Bone marrow (tissue), 2 donors: ENCODE measurements around the gene GRHL3.

Experiments
- DNase-seq, 2 donors: peaks; one replicate each; lab custom pipeline; 2025; lab: John Stamatoyannopoulos, UW

The GRHL3 gene

GRCh38 chr1:24373044-24373443 is 53.9 kb downstream of the GRHL3 start:
- DNase-seq, result no peak

DNA sequence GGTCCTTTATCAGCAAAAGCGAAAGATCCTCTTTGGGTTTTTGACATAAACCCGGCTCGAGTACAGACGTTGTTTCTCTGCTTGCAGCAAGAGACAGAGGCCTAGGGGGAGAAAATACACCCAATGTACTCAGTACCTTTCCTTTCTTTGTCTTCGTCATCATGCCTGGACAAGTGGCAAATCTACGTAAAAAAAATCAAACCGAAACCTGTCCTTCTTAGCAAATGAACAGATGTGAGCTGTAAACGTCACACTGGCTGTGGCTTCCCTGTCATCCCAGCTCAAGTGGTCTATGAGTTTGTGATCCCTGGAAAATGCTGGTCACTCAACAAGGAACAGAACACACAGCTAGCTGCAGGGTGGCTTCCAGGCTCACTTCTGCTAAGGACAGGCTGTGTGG is 54.6 kb downstream of the GRHL3 start:
- no peak for DNase-seq

GRCh38 chr1:24374891-24375786 is 56.0 kb downstream of the GRHL3 start:
- DNase-seq, result no peak

DNA sequence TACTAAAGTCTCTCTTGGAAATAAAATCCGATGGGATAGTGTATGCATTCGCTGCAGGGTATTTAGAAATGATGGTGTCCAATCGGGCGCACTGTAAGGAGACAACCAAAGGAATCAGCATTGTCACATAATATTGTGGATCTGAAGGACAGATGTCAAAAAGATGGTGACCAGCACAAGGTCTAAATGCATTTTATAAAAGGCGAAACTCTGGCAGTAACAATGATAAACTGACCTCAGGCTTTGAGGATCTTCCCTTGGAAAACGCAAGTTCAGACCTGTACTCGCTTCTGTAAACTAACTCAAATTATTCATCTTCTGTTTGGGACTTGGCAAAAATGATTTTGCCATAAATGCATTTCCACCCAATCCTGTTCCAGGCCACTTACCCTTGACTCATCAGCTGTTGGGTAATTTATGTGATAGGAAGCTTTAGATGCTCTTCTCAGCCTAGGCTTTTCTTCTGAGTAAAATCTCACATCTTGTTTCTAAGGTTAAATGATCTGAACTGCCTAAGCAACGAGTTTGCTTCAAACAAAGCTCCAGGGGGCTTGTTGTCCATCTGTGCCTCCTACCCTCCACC is 60.7 kb downstream of the GRHL3 start:
- no peak for DNase-seq

DNA sequence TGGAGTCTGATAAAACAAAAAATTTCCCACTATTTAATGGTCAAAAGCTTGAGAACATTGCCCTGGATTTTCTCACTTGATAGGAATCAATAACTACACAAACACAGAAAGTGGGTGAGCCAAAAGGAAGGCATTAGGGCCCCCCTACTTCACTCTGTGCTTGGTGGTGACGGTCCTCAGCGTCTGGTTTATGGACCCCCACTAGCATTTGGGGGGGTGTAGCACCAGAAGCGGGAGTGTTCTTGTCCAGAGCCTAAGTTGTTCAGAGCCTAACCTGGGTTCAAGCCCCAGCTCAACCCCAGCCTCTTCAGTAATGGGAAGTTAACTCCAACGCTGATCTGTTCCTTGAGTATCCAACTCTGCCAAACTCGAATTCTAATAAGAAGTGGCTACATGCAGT is 61.4 kb downstream of the GRHL3 start:
- no peak for DNase-seq

GRCh38 chr1:24381256-24381655 is 62.1 kb downstream of the GRHL3 start:
- DNase-seq, result no peak

GRCh38 chr1:24382165-24382577 is 63.0 kb downstream of the GRHL3 start:
- no peak for DNase-seq

DNA sequence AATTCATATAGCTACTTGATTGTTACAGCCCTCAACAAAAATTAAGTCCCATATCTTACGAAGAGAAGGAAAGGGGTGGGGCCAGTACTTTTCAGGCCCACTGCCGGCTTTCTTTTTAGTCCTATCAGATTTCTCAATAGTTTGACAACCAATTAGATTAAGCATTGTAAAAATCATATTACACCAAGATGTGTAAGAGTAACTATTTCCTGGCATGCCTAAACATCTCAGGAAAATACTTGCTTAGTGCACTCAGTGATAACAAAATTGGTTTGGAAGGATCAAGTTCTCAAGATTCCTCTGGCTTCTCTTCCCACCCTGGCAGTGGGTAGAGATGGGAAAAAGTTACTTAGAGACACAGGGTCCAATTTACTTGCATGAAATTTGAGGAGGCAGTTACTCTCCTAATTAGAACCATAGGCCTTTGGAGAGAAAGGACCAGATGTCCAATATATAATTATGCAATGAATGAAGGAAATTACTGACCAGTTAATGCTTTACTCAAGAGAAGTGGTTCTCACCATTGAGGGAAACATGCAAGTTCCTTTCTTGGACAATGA is 64.3 kb downstream of the GRHL3 start:
- DNase-seq, result no peak

GRCh38 chr1:24384251-24385090 is 65.3 kb downstream of the GRHL3 start:
- peak; percentile 1 to 35 for DNase-seq

DNA sequence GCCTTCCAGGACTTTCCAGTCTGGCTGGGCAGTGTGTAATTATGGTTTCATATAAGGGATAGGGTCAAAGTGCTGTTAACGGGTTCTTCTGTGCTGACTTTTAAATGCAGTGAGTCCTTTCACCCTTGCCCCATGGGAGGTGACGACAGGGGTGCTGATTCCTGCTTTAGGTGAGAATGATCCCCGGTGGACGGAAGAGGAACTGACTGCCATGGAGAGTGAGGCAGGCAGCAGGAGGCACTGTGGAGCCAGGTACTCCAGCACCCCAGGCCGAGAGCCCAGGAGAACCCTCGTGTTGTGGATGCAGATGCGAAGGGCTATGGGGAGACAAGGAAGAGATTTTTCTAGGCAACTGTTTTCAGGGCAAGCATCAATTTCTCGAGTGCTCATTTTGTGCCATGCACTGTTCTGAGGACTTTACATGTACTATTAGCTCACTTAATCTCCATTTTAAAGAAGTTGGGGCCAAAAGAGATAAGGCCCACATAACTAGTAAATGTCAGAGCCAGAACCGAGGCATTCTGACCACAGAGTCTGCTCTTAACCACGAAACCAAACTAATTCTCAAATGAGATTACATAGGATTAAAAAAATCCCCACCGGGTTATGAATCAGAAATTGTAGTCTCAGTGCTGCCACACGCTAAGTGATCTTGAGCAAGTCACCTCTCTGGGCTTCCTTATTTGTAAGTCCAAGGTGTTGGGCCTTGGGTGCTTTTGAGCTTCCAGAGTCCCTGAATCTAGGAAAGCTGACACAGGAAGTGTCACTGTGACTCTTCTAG is 66.2 kb downstream of the GRHL3 start:
- no peak for DNase-seq

DNA sequence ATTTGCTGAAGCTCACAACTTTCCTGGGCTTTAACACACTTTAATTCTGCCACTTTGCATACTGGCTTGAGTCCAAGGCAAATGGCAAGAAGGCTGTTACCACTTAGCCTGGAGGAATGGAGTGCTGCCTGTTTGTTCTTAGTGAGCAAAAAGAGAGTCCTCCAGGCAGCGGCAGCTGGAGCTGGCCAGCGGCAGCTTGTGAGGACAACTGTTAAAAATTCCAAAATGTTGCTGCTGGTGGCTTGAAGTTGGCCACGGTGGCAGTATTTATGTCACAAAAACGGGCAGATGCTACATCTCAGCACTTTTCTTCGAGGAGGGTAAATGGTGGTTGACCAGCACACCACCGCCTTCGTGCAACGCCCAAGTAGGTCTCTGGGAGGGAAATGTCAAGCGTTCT is 67.1 kb downstream of the GRHL3 start:
- DNase-seq, result no peak

GRCh38 chr1:24386931-24387330 is 67.8 kb downstream of the GRHL3 start:
- DNase-seq, result no peak

DNA sequence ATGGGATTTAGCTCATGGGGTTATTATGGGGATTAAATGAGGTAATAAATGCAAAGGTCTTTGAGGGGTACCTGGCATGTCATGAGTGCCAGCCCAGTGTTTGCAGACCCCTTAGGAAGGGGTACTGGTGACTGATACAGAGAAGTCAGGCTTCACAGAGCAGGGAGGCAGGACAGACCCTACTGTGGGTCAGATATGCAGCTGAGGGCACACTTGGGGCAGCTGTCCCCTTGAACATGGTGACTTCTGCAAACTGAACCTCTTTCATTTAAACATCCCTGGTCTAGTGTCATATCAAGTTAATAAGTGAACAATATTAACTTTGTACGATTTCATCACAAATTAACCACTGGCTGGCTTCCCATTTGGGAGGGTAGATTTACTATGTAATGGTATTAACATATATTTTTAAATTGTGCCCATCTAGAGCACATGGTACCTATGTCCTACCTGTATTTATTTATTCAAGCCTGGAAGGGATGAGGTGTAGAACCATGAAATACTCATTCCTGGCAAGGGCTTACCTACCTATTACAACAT is 68.5 kb downstream of the GRHL3 start:
- no peak for DNase-seq

GRCh38 chr1:24388331-24388885 is 69.3 kb downstream of the GRHL3 start:
- no peak for DNase-seq

DNA sequence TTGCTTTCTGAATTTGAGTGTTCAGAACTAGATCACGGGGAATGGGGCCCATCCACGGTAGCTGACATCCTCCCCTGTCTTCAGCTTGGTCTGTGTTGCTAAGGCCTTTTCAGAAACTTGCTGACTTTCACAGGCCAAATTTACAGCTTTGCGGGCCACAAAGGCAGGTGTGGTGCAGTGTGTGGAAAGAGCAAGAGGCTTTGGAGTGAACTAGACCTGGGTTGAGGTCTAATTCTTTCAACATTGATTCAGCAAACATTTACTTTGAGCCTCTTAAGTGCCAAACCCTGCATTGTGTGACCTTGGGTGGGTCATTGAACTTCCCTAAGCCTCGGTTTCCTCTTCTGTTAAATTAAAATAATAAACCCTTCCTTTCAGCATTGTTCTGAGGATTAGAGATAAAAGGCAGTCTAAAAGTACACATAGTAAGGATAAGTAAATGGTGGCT is 70.1 kb downstream of the GRHL3 start:
- no peak for DNase-seq

GRCh38 chr1:24390924-24391782 is 72.0 kb downstream of the GRHL3 start:
- peak in 1 of 2 donors; percentile 55 for DNase-seq

GRCh38 chr1:24391882-24392603 is 72.9 kb downstream of the GRHL3 start:
- DNase-seq, result peak in 1 of 2 donors; percentile 22

GRCh38 chr1:24392604-24392946 is 73.4 kb downstream of the GRHL3 start:
- DNase-seq, result no peak

DNA sequence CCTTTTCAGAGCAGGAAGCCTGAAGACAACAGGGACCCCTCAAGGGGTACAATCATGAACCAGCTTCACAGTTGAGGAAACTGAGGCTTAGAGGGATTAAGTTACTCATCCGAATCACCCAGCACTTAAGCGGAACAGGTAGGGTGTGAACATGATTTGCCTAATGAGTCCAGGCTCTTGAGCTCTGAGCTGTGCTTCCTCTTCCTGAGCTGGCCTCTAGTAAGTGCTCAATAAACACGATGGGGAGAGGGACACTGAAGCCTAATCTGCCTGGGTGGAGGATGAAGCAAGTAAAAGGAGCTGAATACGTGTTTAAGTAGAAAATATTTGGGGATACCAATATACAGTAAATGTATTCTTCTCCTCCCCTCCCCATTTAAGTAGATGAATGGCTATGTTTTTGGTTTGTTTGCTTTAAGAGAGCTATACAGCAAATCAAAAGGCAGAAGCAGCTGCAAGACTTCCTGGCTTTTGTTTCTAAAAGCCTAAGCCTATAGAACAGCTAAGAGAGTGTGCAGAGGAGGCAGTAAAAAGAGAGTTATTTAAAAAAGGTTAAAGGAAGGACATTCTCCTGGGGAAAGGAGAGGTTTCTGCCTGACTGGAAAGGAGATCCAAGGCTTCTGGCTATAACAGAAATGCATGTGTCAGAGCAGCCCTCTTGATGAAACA is 74.0 kb downstream of the GRHL3 start:
- no peak for DNase-seq
